ENCODE data around the gene FRMD8.
"Not testable (repeated sequence)": the region's sequence is repeated elsewhere in the genome, so short reads cannot be mapped to it uniquely, and the experiment has no call there.

Gene FRMD8

GRCh38 chr11:65411681-65412070 lies 25.2 kb downstream of the FRMD8 start:
- in situ Hi-C loops (cut with HindIII; ENCODE audit: low sequenced_read_pairs): no loop called here
- H3K4me3 ChIP-seq (ENCODE audit: low read depth, low read length): no peak overlapping the region
- no peak for DNase-seq (ENCODE audit: low read depth)
- TF ChIP-seq CTCF (IDR thresholded peaks at IDR 0.05; ENCODE audit: low read depth, low read length, missing control alignments): no peak

- DNase-seq (ENCODE audit: low read depth): no peak
- no peak overlapping the region for H3K4me3 ChIP-seq (ENCODE audit: low read depth, low read length)
- in situ Hi-C loops (cut with HindIII; ENCODE audit: low sequenced_read_pairs): no loop called here
- TF ChIP-seq CTCF (IDR thresholded peaks at IDR 0.05; ENCODE audit: low read depth, low read length, missing control alignments): no peak
These were observed 26.0 kb downstream of the FRMD8 start for GRCh38 chr11:65412271-65413076.

DNA sequence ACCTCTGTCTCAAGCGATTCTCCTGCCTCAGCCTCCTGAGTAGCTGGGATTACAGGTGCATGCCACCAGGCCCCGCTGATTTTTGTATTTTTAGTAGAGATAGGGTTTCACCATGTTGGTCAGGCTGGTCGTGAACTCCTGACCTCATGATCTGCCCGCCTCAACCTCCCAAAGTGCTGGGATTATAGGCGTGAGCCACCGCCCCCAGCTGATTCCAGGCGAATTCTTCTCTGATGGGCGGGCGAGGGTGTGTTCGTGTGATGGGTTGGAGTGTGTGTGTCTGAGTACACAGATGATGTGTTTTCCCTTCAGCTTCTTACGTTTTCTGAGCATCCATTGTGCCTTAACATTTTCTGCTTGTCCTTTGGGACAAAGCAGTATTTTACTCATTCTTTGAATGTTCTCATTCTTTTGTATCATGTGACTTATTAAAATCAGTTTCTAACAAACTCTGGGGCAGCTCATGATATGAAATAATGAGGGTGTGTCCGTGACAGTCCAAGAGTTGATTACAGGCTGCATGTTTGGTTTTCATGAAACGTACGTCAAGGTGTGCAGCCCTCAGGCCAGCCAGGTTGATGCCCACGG lies 26.7 kb downstream of the FRMD8 start:
- DNase-seq (ENCODE audit: low read depth); in situ Hi-C loops (cut with HindIII; ENCODE audit: low sequenced_read_pairs): not testable (repeated sequence)

GRCh38 chr11:65414776-65415498 lies 28.5 kb downstream of the FRMD8 start:
- in situ Hi-C loops (cut with HindIII; ENCODE audit: low sequenced_read_pairs): no loop called here
- no peak overlapping the region for H3K4me3 ChIP-seq (ENCODE audit: low read depth, low read length)
- no peak for DNase-seq (ENCODE audit: low read depth)
- TF ChIP-seq CTCF (IDR thresholded peaks at IDR 0.05; ENCODE audit: low read depth, low read length, missing control alignments): no peak

More for the DNA sequence above, 26.7 kb downstream of the FRMD8 start:
- H3K4me3 ChIP-seq (ENCODE audit: low read depth, low read length): not testable (repeated sequence)

- in situ Hi-C loops (cut with HindIII; ENCODE audit: low sequenced_read_pairs): no loop called here
- no peak for TF ChIP-seq CTCF (IDR thresholded peaks at IDR 0.05; ENCODE audit: low read depth, low read length, missing control alignments)
- no peak for DNase-seq (ENCODE audit: low read depth)
- H3K4me3 ChIP-seq (ENCODE audit: low read depth, low read length): peak overlapping the region; percentile 24
These were observed 29.3 kb downstream of the FRMD8 start for GRCh38 chr11:65415499-65416340.

DNA sequence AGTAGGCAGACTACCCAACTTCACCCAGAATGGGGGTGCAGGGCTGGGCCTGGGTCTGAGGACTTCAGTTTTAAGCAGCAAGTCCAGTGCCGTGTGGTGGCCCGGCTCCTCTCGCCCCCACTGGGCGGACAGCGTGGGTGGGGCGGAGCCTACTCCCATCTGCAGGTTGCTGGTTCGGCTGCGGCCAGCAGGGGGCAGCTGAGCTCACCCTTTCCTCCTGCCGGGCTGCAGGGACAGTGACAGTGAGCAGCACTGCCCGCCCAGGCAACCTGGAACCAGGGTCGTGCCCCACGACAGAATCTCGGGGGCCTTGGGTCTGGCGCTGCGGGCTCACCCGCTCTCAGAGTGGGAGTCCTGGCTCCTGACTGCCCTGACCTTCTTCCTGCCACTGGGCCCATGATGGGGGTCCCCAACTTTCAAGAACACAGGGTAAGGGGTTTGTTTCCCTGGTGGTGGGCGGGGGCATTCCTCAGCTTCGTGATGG lies 29.9 kb downstream of the FRMD8 start:
- in situ Hi-C loops (cut with HindIII; ENCODE audit: low sequenced_read_pairs): no loop called here
- peak; percentile 92 for TF ChIP-seq CTCF (IDR thresholded peaks at IDR 0.05; ENCODE audit: low read depth, low read length, missing control alignments)
- peak overlapping the region; percentile 24 for H3K4me3 ChIP-seq (ENCODE audit: low read depth, low read length)
- DNase-seq (ENCODE audit: low read depth): no peak
